ENCODE measurements around the gene RTN1.

Gene RTN1

DNA sequence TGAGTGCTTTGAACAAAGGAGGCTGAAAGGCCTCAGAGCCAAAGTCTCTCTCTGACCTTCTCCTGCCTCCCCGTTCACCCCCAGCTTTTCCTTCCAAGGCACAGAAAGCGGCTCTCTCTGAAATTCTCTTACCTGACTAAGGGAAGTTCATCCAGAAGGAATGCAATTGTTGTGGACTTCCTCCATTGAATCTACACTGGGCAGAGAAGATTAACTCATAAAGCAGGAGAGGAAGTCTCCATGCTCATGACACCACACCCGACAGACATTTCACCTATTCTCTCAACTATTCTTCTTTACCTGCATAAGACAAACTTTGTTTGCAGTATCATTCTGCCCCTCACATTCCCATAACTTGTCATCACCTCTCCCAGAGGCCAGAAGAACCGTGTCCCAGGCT is 164.7 kb downstream of the RTN1 start:
- H3K4me3 ChIP-seq (ENCODE audit: low read depth, low read length) = no peak overlapping the region
- no peak overlapping the region for H3K4me2 ChIP-seq (ENCODE audit: low read length)
- H3K27me3 ChIP-seq (ENCODE audit: control insufficient read depth, insufficient read depth, low read length) = no peaks in the 10 kb centered on the region
- H3K36me3 ChIP-seq (ENCODE audit: control insufficient read depth, insufficient read depth, low read length) = no peaks in the 10 kb centered on the region
- H3K27ac ChIP-seq = no peak overlapping the region
- no peak overlapping the region for H3K9ac ChIP-seq
- no peaks in the 10 kb centered on the region for H3K79me2 ChIP-seq
- peaks cover 2% of the 10 kb centered on the region for H3K4me1 ChIP-seq
- H3K9me3 ChIP-seq (ENCODE audit: control insufficient read depth, low read length) = no peaks in the 10 kb centered on the region
- no peak overlapping the region for H2AFZ ChIP-seq
- TF ChIP-seq, protein P1, sequence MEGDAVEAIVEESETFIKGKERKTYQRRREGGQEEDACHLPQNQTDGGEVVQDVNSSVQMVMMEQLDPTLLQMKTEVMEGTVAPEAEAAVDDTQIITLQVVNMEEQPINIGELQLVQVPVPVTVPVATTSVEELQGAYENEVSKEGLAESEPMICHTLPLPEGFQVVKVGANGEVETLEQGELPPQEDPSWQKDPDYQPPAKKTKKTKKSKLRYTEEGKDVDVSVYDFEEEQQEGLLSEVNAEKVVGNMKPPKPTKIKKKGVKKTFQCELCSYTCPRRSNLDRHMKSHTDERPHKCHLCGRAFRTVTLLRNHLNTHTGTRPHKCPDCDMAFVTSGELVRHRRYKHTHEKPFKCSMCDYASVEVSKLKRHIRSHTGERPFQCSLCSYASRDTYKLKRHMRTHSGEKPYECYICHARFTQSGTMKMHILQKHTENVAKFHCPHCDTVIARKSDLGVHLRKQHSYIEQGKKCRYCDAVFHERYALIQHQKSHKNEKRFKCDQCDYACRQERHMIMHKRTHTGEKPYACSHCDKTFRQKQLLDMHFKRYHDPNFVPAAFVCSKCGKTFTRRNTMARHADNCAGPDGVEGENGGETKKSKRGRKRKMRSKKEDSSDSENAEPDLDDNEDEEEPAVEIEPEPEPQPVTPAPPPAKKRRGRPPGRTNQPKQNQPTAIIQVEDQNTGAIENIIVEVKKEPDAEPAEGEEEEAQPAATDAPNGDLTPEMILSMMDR (IDR thresholded peaks at IDR 0.05) = no peak

DNA sequence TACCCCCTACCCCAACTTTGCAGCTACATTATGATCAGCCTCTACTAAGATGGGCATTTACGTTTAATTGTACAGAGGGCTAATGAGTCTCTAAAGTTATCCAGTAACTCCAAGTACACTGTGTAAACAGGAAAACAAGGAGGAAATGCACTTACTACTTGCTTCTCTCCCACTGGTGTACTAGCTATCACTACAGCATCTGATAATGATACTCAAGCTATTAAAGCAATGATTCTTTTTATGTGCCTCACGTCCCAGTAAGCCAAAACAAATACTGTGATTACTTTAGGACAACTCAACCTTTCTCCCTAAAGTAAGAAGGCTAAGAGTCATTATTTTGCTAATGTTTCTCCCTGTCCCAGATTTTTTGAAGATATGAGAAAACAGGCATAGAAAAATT is 165.3 kb downstream of the RTN1 start:
- Histone ChIP-seq H3K4me1 (peaks cover 2% of the 10 kb centered on the region), H3K9ac (no peak overlapping the region), H3K9me3 (ENCODE audit: control insufficient read depth, low read length) (no peaks in the 10 kb centered on the region), H3K79me2 (no peaks in the 10 kb centered on the region), H2AFZ (no peak overlapping the region), H3K4me3 (ENCODE audit: low read depth, low read length) (no peak overlapping the region), H3K27ac (no peak overlapping the region), H3K27me3 (ENCODE audit: control insufficient read depth, insufficient read depth, low read length) (no peaks in the 10 kb centered on the region), H3K36me3 (ENCODE audit: control insufficient read depth, insufficient read depth, low read length) (no peaks in the 10 kb centered on the region), H3K4me2 (ENCODE audit: low read length) (no peak overlapping the region)
- TF ChIP-seq, protein P1 (IDR thresholded peaks at IDR 0.05) = no peak

DNA sequence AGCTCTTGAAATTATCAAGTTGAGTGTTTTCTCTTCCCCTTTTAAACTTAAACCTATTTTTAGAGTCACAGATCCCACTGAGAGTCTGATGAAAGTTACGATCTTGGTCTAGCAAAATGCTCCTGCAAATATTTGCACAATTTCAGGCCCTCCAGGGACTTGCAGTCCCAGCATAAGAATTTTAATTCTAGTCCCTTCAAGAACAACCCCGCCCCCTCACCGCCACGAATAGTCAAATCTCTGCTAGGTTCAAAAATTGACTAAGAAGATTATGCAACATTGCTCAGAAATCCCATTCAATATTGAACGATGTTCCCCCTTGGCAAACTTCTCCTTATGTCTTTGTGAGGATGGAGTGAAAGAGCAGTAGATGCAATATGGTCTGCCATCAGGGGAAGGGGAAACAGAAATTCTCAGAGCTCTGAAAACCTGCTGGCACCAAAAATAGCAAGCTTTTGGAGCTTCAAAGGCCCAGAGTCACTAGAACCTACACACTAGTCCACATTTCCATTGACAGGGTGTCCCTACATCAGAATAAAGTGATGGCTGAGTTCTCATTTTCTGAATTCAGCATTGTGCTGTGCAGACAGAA is 166.4 kb downstream of the RTN1 start:
- TF ChIP-seq, protein P1 (IDR thresholded peaks at IDR 0.05) = no peak
- Histone ChIP-seq H3K27me3 (ENCODE audit: control insufficient read depth, insufficient read depth, low read length) (no peaks in the 10 kb centered on the region), H3K9ac (no peak overlapping the region)

DNA sequence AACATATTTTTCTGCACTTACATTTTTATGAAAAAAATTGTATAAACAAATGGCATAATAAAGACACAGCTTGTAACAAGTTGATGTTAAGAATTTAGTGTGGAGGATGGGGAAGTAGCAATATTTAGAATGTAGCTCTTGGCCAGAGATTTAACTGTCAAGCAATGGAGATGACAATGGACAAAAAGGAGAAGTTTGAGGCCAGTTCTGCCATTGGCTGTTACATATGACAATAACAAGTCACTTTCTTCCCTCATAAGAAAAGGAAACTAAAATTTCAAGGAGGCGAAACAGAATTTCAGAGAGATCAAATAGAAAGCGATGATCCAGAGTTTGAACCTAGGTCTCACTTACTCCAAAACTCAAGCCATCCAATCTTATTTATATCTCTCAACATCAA is 171.1 kb downstream of the RTN1 start:
- no peaks in the 10 kb centered on the region for H3K36me3 ChIP-seq (ENCODE audit: control insufficient read depth, insufficient read depth, low read length)
- H3K4me3 ChIP-seq (ENCODE audit: low read depth, low read length) = no peak overlapping the region
- H3K27ac ChIP-seq = no peak overlapping the region
- H3K4me1 ChIP-seq = peaks cover 6% of the 10 kb centered on the region
- no peak overlapping the region for H2AFZ ChIP-seq
- no peaks in the 10 kb centered on the region for H3K27me3 ChIP-seq (ENCODE audit: control insufficient read depth, insufficient read depth, low read length)
- no peaks in the 10 kb centered on the region for H3K9me3 ChIP-seq (ENCODE audit: control insufficient read depth, low read length)
- no peaks in the 10 kb centered on the region for H3K79me2 ChIP-seq
- no peak overlapping the region for H3K9ac ChIP-seq
- TF ChIP-seq, protein P1 (IDR thresholded peaks at IDR 0.05) = no peak
- no peak overlapping the region for H3K4me2 ChIP-seq (ENCODE audit: low read length)

More for the DNA sequence above, 166.4 kb downstream of the RTN1 start:
- peaks cover 2% of the 10 kb centered on the region for H3K4me1 ChIP-seq
- H3K79me2 ChIP-seq = no peaks in the 10 kb centered on the region
- H3K9me3 ChIP-seq (ENCODE audit: control insufficient read depth, low read length) = no peaks in the 10 kb centered on the region
- H3K4me2 ChIP-seq (ENCODE audit: low read length) = no peak overlapping the region
- H3K36me3 ChIP-seq (ENCODE audit: control insufficient read depth, insufficient read depth, low read length) = no peaks in the 10 kb centered on the region
- no peak overlapping the region for H2AFZ ChIP-seq
- H3K4me3 ChIP-seq (ENCODE audit: low read depth, low read length) = no peak overlapping the region
- H3K27ac ChIP-seq = no peak overlapping the region

DNA sequence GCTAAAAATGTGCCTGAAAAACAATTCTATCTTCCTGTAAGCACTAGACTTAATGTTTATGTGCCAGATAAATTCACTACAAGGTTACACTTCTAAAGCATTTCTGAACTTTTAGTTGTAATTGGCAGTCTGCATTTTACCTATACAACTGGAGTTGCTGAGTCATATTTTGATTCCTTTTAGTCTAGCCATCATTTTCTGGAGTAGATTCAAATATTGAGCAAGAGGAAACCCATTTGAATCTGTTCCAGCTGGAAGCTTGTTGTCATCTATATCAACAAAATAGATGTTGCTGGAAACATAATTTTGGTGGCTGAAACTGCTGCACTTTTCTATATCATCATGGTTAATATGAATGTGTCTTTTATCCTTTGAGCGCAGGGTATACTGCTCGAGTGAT is 171.8 kb downstream of the RTN1 start:
- Histone ChIP-seq H3K4me2 (ENCODE audit: low read length) (no peak overlapping the region), H2AFZ (no peak overlapping the region), H3K79me2 (no peaks in the 10 kb centered on the region), H3K36me3 (ENCODE audit: control insufficient read depth, insufficient read depth, low read length) (no peaks in the 10 kb centered on the region), H3K4me1 (peaks cover 6% of the 10 kb centered on the region), H3K27me3 (ENCODE audit: control insufficient read depth, insufficient read depth, low read length) (no peaks in the 10 kb centered on the region), H3K9me3 (ENCODE audit: control insufficient read depth, low read length) (no peaks in the 10 kb centered on the region), H3K9ac (no peak overlapping the region), H3K27ac (no peak overlapping the region), H3K4me3 (ENCODE audit: low read depth, low read length) (no peak overlapping the region)
- TF ChIP-seq, protein P1 (IDR thresholded peaks at IDR 0.05) = no peak
